Measurements from ENCODE around the gene PLXNA1. TPM values are rescaled to one million over a fixed set of nuclear protein-coding genes. Genes with fewer than 3 reads are reported as not detected.

Gene PLXNA1
- total RNA-seq, 4 donors from 2014 or later = 20.8 to 56.7 (median 27.7) TPM

Other genes starting within 250 kb of the PLXNA1 start
- gene PRR23E, start 210.0 kb downstream of the PLXNA1 start, total RNA-seq = not detected

Measured in transverse colon (tissue), 4 donors.